GM18870 (cell line): Measurements from ENCODE around the gene GRAMD1C.
A peak's percentile ranks its signal among the peaks of the same experiment; 100 is the strongest.
"Not testable (repeated sequence)": the region's sequence is repeated elsewhere in the genome, so short reads cannot be mapped to it uniquely, and the experiment has no call there.

Experiments
- ATAC-seq: cut with Tn5 transposase; IDR thresholded peaks from one replicate; pipeline ENCODE4 v1.9.1; 2021; ENCODE audit warnings: moderate library complexity; ENCODE audit not compliant: unreplicated experiment

The GRAMD1C gene

DNA sequence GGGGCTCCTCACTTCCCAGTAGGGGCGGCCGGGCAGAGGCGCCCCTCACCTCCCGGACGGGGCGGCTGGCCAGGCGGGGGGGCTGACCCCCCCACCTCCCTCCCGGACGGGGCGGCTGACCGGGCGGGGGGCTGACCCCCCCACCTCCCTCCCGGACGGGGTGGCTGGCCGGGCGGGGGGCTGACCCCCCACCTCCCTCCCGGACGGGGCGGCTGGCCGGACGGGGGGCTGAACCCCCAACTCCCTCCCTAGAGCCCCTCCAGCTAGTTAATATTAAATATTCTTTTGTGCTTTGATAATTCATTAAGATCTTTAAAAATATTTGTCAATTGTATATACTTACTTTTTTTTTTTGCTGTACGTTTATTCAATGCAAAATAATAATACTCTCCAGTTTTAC lies 11.3 kb downstream of the GRAMD1C start:
- not testable (repeated sequence) for ATAC-seq

DNA sequence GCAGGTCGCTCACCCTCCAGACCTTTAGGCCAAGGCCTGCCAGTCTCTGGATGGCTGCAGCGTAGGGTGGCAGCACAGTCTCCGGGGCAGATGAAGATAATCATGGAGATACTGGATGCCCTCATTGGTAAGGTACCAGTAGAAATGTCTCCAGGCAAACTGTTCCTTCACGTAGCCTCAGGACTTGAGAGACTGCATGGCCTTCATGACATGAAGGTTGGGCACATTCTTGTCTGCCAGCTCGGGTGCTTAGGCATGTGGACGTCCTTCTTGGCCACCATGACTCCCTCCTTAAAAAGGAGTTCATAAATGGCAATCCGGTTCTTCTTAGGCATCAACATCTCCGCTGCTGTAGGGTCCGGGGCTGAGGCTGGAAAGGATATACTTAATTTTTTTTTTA lies 11.8 kb downstream of the GRAMD1C start:
- ATAC-seq: not testable (repeated sequence)

DNA sequence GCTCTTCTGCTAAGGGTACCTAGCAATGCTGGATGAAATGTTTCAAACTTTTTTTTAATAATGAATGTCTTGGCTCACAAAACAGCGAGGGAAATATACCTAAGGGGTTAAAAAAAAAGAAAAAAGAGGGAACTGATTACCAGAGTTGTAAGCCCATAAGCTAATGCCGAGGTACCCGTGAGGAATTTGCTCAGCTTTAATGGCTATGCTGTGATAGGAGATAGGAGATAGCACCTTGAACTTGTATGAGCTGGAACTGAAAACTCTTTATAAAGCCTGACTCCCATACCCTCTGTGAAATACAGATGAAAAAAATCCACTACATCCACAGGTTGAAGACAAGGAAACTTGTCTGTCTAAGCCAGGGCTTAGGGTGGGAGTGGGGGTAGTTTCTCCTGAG lies 13.9 kb downstream of the GRAMD1C start:
- ATAC-seq: no peak

DNA sequence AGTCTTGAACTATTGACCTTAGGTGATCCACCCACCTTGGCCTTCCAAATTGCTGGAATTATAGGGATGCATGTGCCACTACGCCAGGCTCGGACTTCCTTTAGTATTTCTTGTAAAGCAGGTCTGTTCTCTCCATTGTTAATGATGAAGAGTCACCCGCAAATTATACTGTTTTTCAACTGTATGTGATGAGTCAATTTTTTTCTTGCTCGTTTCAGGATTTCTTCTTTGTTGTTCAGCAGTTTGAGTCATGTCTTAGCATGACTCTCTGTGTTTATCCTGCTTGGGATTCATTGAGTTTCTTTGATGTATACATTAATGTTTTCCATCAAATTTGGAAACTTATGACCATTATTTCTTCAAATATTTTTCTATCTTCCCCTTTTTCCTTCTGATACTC lies 28.9 kb downstream of the GRAMD1C start:
- no peak for ATAC-seq

DNA sequence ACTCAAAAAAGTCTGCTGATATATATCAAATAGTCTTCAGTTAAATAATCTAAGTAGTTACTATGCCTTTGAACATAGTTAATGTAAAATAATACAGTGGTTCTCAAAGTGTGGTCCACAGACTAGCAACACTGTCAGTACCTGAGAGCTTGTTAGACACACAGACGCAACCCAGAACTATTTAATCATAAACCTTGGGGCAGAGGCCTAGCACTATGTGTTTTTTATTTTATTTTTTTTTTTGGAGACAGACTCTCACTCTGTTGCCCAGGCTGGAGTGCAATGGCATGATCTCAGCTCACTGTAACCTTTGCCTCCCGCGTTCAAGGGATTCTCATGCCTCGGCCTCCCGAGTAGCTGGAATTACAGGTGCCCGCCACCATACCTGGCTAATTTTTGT lies 34.7 kb downstream of the GRAMD1C start:
- no peak for ATAC-seq

DNA sequence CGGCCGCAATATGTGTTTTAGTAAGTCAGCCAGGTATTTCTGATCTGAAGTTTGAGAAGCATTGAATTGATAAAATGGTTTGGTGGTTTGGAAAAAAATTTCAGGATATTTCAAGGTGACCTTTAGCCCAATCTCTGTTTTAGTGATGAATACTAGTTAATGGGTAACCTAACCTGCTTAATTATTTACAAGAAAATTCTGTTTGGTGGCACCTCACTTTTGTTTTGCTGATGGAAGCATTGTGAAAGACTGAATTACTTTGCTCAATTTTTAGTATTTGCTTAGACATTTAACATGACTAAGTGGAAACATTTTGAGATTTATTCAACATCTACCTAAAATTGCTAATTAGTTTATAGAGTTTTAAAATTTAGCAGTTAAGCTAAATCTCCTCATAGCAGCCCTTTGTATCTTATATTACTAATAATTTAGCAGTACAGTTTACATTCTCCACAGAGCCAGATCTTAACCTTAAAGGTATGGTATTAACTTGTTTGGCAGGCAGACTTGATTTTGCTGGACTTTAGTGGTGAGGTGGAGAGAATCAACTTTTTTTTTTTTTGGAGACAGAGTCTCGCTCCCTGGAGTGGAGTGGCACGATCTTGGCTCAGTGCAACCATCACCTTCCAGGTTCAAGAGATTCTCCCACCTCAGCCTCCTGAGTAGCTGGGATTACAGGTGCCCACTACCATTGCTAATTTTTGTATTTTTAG lies 35.4 kb downstream of the GRAMD1C start:
- no peak for ATAC-seq

DNA sequence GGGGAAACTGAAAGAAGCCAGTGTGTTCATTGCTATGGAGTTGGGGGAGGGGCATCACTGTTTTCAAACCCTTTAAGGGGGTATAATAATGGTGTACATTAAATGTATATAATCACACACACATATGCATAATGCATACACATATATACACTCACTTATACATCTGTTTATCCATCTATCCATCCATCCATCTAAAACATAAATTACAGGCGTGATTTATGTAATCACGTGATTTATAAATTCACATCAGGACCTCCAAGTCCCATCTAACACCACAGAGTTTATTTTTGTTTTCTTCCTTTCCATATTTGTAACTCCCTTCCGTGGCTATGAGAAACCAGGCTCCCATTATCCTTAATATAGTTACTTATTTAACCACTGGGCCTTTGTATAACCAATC lies 39.8 kb downstream of the GRAMD1C start:
- no peak for ATAC-seq

DNA sequence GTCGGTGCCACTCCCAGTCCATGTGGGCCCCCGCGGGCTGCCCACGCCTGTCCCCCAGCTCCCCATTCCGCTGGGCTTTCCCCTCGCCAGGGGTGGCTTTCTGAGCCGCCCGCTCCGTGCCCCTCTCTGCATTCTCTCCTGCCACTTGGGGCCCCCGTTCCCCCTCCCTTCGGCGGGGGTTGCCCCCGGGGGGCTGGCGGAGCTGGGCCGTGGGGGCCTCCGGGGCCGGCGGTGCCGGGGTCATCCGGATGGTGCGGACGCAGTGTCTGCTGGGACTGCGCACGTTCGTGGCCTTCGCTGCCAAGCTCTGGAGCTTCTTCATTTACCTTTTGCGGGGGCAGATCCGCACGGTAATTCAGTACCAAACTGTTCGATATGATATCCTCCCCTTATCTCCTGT lies 46.5 kb downstream of the GRAMD1C start:
- ATAC-seq: no peak

DNA sequence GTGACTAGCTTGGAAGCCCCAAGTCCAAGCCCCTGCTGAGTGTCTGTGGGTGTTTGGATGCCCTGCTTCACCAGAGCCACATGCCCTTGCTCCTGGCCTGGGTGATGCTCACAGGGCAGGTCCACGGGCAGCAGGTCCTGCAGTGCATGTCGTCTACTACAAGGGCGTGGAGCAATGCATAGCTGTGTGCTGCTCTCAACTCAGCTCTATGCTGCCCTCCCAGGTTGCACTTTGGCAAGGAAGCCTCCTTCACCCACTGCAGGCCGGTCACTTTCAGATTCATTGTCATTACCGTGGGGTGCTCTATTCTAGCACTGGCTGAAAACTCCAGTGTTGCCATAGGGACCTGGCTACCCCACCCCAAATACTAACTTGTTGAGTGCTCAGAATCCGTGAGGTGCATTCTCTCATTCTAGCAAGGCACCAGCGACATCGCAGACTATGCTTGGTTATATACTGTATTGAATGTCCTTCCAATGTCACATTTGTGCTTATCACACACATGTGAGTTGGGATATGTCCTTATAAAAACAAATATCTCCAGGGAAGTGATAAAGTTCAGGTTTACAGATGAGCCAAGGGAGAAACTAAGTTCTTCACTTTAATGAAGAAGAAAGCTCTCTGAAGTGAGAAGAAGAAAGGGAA lies 51.8 kb downstream of the GRAMD1C start:
- no peak for ATAC-seq

DNA sequence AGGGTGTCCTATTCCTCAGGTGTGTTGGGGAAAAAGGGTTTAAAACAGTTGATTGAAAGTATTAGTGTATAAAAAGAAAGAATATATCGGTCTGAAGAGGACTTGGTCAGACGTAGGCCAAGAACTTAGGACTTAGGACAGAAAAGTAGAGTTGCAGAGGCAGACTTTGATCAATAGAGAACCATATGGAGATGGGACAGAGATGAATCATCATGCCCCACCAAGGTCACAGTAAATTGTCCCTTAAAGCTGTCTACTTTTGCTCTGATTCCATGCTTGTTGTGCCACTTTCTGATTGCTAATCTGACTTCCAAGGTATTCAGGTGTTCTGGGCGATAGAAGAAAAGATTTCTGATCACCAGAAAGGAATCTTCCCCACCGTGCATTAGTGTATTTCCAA lies 56.3 kb downstream of the GRAMD1C start:
- no peak for ATAC-seq

DNA sequence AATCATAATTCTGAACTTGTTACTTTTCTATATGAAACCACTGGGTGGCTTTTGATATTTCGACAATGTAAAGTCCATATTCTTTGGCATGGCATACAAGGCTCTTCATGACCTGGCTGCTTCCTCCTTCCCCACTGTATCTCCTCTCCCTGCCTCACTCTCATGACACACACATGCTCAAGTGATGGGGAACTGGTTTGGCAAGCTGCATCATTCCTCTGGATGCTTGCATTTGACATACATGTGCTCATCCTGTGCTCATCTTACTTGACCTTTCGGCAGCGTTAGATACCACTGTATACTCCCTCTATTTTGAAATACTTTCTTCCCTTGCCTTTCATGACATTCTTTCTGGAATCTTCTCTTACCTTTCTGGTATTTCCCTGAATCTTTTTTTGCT lies 57.4 kb downstream of the GRAMD1C start:
- no peak for ATAC-seq

DNA sequence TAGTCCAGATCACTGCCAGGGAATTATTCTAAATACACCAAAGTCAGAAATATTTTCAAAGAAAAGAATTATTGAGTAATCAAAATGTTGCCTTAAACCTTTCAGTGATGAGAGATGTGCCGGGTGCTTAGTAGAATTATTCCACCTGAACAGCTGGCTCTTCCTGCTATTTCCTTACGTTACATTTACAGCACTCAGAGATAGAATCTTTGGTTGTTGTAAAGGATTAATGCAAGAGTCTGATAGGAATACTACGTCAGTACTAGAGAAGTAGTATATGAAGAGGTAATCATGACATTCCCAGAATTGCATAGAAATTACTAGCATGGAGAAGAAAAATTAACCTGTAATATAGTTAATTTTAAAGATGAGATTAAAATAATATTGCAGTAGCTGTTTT lies 58.3 kb downstream of the GRAMD1C start:
- no peak for ATAC-seq

DNA sequence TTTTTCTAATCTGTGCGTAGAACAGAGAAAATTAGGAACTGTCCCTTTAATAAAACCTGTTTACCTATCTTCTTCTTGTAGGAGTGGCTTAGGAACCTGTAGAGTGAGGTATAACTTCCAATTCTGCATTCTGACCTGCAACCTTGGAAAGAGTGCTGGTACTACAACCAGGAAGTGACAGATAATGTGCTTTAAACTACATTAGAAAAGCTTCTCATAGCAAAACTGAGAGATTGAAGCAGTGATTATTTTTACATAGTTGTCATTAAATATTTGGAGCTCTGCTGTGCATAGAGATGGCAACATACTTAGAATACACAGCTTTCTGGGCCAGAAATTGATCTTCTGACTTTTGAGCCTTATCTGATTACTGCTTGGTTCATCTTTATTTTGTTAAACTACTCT lies 58.8 kb downstream of the GRAMD1C start:
- ATAC-seq: no peak

DNA sequence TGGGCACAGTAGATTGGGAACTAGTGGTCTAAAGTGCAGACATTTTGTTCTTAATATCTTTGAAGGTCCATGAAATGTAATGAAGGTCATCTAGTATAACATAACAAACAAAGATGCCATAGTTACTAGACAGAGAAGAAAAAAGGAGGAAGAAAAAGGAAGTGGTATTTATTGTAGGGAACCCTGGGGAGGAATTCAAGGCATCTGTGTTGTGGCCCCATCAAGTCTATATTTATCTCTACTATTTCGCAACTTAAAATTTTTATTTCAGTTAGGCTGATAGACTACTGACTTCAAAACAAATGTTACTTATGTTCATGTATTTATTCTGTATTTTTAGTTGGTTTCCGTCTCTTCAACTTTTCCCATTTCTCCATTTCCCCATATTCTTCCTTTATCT lies 60.3 kb downstream of the GRAMD1C start:
- no peak for ATAC-seq

DNA sequence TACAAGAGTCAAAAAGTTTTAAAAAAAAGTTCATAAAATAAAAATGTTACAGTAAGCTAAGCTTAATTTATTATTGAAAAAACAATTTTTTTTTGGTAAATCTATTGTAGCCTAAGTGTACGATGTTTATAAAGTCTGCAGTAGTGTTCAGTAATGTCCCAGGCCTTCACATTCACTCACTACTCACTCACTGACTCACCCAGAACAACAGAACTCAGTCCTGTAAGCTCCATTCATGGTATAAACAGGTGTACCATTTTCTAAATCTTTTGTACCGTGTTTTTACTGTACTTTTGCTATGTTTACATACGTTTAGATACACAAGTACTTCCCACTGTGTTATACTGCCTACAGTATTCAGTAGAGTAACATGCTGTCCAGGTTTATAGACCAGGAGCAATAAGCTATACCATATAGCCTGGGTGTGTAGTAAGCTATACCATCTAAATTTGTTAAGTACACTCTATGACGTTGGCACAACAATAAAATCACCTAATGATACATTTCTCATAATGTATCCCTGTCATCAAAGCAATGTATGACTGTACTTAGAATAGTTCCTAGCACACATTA lies 68.1 kb downstream of the GRAMD1C start:
- ATAC-seq: no peak

DNA sequence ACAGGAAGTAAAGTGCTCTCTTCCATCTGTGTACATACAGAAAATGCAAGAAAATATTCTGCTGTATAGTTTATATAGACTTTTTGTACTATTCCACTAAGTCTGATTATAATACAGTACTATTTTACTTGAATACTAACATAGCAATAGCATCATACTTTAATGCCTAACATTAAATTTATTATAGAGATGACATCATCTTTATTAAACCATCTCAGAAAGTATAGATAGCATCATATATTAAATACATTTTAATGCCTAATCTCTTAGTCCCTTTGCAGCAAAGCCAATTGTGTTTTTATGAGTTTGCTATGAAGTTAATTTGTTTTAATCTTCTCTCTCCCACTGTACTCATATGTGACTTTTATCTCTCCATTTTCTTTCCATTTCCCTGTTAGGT lies 69.5 kb downstream of the GRAMD1C start:
- no peak for ATAC-seq

DNA sequence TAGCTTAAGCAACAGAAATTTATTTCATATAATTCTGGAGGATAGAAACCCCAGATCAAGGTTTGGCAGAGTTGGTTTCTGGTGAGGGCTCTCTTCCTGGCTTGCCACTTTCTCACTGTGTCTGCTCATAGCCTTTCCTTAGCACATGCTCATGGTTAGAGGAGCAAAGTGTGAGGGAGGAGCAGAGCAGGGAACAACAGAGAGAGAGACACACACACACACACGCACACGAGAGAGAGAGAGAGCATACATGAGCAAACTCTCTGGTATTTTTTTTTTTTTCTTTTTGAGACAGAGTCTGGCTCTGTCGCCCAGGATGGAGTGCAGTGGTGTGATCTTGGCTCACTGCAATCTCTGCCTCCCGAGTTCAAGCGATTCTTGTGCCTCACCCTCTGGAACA lies 72.4 kb downstream of the GRAMD1C start:
- no peak for ATAC-seq

DNA sequence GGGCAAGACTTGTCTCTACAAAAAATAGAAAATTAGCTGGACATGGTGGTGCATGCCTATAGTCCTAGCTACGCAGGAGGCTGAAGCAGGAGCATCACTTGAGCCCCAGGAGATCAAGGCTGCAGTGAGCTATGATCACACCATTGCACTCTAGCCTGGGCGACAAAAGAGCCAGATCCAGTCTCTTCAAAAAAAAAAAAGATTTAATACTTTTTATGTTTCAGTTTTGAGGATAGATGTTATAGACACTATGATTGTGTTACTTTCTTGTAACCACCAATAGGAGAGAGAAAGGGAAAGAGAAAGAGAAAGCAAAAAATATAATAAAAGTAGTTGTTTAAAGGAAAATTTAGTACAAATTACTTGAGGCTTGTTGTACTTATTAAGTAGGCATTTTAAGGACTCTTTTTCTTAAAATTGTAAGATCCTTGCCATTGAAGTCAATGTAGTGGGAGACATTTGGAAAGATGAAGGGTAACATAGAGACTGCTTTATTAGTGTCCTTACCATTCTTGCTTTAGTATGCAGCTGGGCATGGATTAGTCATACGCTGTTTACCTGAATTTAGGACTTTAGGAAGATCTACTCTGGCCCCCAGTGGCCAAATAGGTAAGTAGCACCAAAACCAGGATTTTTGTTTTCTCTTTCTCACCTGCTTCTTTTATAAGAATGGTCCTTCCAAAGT lies 74.1 kb downstream of the GRAMD1C start:
- ATAC-seq: peak; percentile 81

DNA sequence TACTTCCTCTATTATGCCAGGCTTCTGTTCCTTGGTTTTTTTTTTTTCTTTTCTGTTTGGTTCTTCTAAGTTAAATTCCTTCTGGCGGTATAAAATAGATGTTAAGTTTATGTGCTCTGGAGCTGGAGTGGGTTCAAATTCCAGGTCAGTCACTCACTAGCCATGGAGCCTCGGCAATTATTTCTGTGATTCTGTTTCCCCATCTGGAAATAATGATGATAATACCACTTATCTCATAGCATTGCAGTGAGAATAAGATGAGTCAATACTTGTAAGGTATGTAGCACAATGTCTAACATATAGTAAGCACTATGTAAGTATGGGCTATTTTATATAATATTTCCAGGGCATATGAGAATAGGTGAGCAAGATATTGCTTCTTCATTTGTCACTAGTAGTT lies 76.1 kb downstream of the GRAMD1C start:
- no peak for ATAC-seq

DNA sequence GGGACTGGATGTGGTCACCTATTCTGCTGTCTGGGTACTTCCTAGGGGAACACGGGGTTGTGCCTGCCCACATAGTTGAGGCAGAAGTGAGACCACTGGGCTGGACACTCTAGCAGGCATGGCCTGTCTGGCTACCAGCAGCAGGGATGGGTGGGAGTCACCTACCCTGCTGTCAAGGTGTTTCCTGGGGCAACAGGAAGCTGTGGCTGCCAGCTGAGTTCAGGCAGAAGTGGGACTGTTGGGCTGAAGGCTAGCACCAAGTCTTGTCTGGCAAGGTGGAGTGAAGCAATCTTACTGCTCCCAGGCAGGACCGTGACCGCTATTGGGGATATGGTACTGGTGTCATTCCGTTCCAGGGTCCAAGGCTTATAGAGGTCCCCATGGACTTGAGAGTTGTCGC lies 89.0 kb downstream of the GRAMD1C start:
- ATAC-seq: no peak

DNA sequence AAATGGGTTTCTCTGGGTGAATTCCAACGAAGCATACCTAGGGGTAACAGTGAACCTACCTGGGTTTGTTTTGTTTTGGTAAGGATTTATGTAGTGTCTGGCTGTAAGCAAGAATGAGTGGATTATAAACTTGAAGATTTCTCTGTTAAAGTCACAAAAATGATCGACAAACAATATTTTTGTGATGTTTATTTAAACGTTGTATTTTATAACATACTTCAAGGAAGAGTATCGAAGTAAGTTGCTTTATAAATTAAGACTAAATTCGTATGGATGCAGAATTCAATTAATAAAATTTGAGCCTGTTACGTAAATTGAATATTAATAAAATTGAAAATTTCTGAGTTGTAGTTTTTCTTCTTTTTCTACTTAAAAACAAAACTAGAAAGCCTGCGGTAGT lies 108.2 kb downstream of the GRAMD1C start:
- no peak for ATAC-seq
